ENCODE results near the gene ITGA1. TPM values are rescaled to one million over a fixed set of nuclear protein-coding genes. Genes with fewer than 3 reads are reported as not detected.

Gene ITGA1
- total and polyA plus RNA-seq, 2 of the 13 experiments (the other 11 are each of a cell fraction or from before 2014, with no cell fraction given) = 23.1 to 28.6 TPM

DNA sequence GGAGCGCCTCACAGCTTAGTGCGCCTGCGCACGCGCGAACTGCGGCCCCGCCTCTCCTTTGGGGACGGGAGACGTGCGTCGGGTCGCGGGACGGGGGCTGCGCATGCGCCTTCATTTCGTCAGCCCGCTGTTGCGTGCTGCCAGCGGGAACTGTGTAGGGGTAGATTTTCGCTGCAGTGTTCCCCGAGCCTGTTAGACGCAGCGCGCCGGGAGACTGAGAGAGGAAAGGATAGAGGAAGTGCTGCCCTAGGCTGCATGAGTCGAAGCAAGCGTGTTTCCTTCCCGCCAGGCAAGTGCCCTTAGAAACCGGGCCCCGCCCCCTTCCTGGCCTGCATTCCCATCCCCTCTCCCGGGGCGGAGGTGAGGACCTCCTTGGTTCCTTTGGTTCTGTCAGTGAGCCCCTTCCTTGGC, 12.3 kb downstream of the ITGA1 start (continued):
- TF ChIP-seq, protein P1, sequence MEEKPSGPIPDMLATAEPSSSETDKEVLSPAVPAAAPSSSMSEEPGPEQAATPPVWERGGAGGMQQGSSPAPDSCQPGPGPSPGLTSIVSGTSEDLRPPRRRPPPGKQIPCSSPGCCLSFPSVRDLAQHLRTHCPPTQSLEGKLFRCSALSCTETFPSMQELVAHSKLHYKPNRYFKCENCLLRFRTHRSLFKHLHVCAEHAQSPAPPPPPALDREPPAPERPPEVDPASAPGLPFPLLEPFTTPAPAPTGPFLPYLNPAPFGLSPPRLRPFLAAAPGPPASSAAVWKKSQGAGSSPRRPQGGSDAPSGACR (CRISPR knock-in tag; IDR thresholded peaks at IDR 0.05) = no peak
- TF ChIP-seq ZFP90 (CRISPR knock-in tag; IDR thresholded peaks at IDR 0.05; ENCODE audit: borderline replicate concordance) (no peak), SALL1 (CRISPR knock-in tag; IDR thresholded peaks at IDR 0.05) (no peak; the same call in 1 of the 2 replicates), POLR2A (IDR thresholded peaks at IDR 0.05; ENCODE audit: insufficient read depth in 1 of 2, low read depth in 2 of 2, low read length in 2 of 2) (peak; percentile 73 to 85), SIX1 (CRISPR knock-in tag; IDR thresholded peaks at IDR 0.05; ENCODE audit: borderline replicate concordance) (no peak), NR2F6 (IDR thresholded peaks at IDR 0.05) (no peak), NR2F6 (CRISPR knock-in tag; IDR thresholded peaks at IDR 0.05) (no peak), NR2F2 (IDR thresholded peaks at IDR 0.05; ENCODE audit: borderline replicate concordance, low read depth) (no peak), ATM (IDR thresholded peaks at IDR 0.05; ENCODE audit: borderline replicate concordance) (no peak), ZNF331 (CRISPR knock-in tag; IDR thresholded peaks at IDR 0.05) (no peak; the same call in 1 of the 2 replicates), ATF7-NPFF (CRISPR knock-in tag; IDR thresholded peaks at IDR 0.05; ENCODE audit: low read depth) (0 out of 2 replicates have a peak, but pooled peaks have one; percentile 63), ZNF382 (CRISPR knock-in tag; IDR thresholded peaks at IDR 0.05; ENCODE audit: borderline replicate concordance) (no peak), ZFP36L2 (CRISPR knock-in tag; IDR thresholded peaks at IDR 0.05) (no peak), ETV6 (CRISPR knock-in tag; conservative IDR thresholded peaks at IDR 0.05) (0 out of 2 replicates have a peak, but pooled peaks have one; percentile 7), ZNF224 (CRISPR knock-in tag; IDR thresholded peaks at IDR 0.05) (0 out of 2 replicates have a peak, but pooled peaks have one; percentile 14)
- TF ChIP-seq, protein P2, sequence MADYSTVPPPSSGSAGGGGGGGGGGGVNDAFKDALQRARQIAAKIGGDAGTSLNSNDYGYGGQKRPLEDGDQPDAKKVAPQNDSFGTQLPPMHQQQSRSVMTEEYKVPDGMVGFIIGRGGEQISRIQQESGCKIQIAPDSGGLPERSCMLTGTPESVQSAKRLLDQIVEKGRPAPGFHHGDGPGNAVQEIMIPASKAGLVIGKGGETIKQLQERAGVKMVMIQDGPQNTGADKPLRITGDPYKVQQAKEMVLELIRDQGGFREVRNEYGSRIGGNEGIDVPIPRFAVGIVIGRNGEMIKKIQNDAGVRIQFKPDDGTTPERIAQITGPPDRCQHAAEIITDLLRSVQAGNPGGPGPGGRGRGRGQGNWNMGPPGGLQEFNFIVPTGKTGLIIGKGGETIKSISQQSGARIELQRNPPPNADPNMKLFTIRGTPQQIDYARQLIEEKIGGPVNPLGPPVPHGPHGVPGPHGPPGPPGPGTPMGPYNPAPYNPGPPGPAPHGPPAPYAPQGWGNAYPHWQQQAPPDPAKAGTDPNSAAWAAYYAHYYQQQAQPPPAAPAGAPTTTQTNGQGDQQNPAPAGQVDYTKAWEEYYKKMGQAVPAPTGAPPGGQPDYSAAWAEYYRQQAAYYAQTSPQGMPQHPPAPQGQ (CRISPR knock-in tag; IDR thresholded peaks at IDR 0.05; ENCODE audit: borderline replicate concordance) = peak; percentile 46; the same call in 1 of the 2 replicates
- TF ChIP-seq, protein P3, sequence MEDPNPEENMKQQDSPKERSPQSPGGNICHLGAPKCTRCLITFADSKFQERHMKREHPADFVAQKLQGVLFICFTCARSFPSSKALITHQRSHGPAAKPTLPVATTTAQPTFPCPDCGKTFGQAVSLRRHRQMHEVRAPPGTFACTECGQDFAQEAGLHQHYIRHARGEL (CRISPR knock-in tag; IDR thresholded peaks at IDR 0.05) = no peak
- TF ChIP-seq, protein P4, sequence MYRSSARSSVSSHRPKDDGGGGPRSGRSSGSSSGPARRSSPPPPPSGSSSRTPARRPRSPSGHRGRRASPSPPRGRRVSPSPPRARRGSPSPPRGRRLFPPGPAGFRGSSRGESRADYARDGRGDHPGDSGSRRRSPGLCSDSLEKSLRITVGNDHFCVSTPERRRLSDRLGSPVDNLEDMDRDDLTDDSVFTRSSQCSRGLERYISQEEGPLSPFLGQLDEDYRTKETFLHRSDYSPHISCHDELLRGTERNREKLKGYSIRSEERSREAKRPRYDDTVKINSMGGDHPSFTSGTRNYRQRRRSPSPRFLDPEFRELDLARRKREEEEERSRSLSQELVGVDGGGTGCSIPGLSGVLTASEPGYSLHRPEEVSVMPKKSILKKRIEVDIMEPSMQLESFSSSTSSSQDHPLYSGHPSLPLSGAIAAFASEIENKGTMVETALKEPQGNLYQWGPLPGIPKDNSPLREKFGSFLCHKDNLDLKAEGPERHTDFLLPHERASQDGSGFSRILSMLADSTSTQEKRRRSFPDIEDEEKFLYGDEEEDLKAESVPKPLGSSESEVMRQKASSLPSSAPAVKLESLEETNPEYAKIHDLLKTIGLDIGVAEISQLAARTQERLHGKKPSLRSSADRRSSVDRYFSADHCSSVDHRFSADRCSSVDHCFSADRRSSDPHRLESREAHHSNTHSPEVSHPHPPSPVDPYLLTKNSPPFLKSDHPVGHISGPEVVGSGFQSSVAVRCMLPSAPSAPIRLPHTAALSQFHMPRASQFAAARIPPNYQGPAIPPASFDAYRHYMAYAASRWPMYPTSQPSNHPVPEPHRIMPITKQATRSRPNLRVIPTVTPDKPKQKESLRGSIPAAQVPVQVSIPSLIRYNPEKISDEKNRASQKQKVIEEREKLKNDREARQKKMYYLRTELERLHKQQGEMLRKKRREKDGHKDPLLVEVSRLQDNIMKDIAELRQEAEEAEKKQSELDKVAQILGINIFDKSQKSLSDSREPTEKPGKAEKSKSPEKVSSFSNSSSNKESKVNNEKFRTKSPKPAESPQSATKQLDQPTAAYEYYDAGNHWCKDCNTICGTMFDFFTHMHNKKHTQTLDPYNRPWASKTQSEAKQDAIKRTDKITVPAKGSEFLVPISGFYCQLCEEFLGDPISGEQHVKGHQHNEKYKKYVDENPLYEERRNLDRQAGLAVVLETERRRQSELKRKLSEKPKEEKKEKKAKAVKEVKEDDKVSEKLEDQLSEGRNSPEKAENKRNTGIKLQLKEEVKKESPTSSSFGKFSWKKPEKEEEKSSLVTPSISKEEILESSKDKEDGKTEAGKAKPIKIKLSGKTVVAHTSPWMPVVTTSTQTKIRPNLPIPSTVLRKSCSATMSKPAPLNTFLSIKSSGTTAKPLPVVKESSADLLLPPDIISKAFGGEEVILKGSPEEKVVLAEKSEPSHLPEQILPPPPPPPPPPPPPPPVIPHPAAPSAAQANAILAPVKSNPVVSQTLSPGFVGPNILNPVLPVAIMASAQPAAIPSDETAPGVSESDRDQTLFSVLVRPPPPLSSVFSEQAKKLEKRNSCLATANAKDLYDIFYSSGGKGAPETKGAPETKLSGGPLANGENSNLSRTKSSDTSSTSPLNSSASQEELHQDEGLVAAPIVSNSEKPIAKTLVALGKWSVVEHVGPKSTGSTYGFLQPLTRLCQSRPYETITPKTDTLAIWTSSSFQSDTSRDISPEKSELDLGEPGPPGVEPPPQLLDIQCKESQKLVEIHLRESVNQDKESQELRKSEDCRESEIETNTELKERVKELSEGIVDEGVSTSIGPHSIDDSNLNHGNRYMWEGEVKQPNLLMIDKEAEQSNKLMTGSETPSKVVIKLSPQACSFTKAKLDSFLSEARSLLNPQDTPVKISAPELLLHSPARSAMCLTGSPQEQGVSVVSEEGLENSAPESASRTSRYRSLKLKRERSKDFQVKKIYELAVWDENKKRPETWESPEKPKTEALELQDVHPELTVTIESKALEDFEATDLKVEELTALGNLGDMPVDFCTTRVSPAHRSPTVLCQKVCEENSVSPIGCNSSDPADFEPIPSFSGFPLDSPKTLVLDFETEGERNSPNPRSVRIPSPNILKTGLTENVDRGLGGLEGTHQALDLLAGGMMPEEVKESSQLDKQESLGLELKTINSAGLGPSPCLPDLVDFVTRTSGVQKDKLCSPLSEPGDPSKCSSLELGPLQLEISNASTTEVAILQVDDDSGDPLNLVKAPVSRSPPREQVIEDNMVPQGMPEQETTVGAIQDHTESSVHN (CRISPR knock-in tag; IDR thresholded peaks at IDR 0.05) = no peak
- TF ChIP-seq, protein P5, sequence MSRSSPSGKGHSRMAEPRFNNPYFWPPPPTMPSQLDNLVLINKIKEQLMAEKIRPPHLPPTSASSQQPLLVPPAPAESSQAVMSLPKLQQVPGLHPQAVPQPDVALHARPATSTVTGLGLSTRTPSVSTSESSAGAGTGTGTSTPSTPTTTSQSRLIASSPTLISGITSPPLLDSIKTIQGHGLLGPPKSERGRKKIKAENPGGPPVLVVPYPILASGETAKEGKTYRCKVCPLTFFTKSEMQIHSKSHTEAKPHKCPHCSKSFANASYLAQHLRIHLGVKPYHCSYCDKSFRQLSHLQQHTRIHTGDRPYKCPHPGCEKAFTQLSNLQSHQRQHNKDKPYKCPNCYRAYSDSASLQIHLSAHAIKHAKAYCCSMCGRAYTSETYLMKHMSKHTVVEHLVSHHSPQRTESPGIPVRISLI (CRISPR knock-in tag; IDR thresholded peaks at IDR 0.05; ENCODE audit: borderline replicate concordance) = no peak

Measured in HepG2 (cell line).